Loucy (cell line): ENCODE results near the gene SCFD2.

Source experiments
- EZH2phosphoT487 ChIP-seq: fragments of 200-600 bp; IDR thresholded peaks from 2 replicates; pipeline ENCODE4 v1.6.1; 2018; ENCODE audit warnings: antibody characterized with exemption, mild to moderate bottlenecking, moderate library complexity, borderline replicate concordance
- TF ChIP-seq, protein P1 (sequence below): fragments of 200-600 bp; sonication (generic); conservative IDR thresholded peaks from 2 replicates; pipeline ENCODE4 v1.5.1; 2014; ENCODE audit warnings: mild to moderate bottlenecking, antibody characterized with exemption, low read length

DNA sequence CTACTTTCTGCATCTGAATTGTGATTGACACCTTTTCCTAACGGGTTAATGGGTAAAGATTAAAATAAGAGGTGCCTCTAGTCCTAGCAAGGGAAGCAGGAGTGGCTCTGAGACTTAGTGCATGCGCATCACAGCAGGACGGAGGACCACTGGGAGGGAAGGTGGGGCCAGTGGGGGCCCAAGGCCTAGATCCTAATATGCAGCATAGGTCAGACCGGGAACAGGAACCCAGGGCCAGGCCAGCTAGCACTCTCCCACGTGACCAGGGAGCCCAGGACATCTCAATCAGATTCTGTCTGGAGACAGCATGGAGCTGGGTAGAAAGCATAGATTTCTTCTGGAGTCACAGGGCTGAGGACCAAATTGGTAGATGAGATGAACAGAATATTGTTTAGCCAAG lies 448.0 kb downstream of the SCFD2 start:
- TF ChIP-seq, protein P1, sequence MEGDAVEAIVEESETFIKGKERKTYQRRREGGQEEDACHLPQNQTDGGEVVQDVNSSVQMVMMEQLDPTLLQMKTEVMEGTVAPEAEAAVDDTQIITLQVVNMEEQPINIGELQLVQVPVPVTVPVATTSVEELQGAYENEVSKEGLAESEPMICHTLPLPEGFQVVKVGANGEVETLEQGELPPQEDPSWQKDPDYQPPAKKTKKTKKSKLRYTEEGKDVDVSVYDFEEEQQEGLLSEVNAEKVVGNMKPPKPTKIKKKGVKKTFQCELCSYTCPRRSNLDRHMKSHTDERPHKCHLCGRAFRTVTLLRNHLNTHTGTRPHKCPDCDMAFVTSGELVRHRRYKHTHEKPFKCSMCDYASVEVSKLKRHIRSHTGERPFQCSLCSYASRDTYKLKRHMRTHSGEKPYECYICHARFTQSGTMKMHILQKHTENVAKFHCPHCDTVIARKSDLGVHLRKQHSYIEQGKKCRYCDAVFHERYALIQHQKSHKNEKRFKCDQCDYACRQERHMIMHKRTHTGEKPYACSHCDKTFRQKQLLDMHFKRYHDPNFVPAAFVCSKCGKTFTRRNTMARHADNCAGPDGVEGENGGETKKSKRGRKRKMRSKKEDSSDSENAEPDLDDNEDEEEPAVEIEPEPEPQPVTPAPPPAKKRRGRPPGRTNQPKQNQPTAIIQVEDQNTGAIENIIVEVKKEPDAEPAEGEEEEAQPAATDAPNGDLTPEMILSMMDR = no peak
- no peak for TF ChIP-seq EZH2phosphoT487
